Measurements from ENCODE around the gene SLC13A1. TPM values are rescaled to one million over a fixed set of nuclear protein-coding genes. Genes with fewer than 3 reads are reported as not detected.

The SLC13A1 gene
- polyA plus RNA-seq, 3 donors = not detected

- H3K27ac Mint-ChIP-seq = no peak overlapping the region
- Histone ChIP-seq H3K79me2 (ENCODE audit: insufficient read depth, low read length) (no peaks in the 10 kb centered on the region), H3K4me2 (replicated peaks; ENCODE audit: extremely low read depth, low read length, poor library complexity, severe bottlenecking) (no peak overlapping the region), H3K4me1 (ENCODE audit: control insufficient read depth in 1 of 2, insufficient read depth in 2 of 2, low read length in 2 of 2) (no peaks in the 10 kb centered on the region), H3K9me3 (replicated peaks in 1 of 2; ENCODE audit: control insufficient read depth in 1 of 2, insufficient read depth in 1 of 2, low read length in 2 of 2) (peaks cover 10 to 12% of the 10 kb centered on the region in 2 donors), H4K20me1 (ENCODE audit: insufficient read depth, low read length) (no peaks in the 10 kb centered on the region), H2AFZ (ENCODE audit: insufficient read depth, low read depth, low read length, poor library complexity, severe bottlenecking) (no peak overlapping the region), H3K27me3 (ENCODE audit: control insufficient read depth in 2 of 2, insufficient read depth in 2 of 2, low read length in 2 of 2) (no peaks in the 10 kb centered on the region), H3K9ac (ENCODE audit: insufficient read depth, low read length, poor library complexity, severe bottlenecking) (no peak overlapping the region), H3K36me3 (replicated peaks in 1 of 2; ENCODE audit: control insufficient read depth in 1 of 2, insufficient read depth in 2 of 2, low read length in 2 of 2) (no peaks in the 10 kb centered on the region), H3K4me3 (replicated peaks in 1 of 3; ENCODE audit: low read depth in 2 of 3, low read length in 3 of 3) (no peak overlapping the region), H3K27ac (ENCODE audit: low read depth in 1 of 2, low read length in 2 of 2) (no peak overlapping the region)
- no peak for DNase-seq
- H3K27me3 Mint-ChIP-seq (ENCODE audit: low read depth in 3 of 3) = no peaks in the 10 kb centered on the region
- H3K4me1 Mint-ChIP-seq = no peaks in the 10 kb centered on the region
- H3K36me3 Mint-ChIP-seq = no peaks in the 10 kb centered on the region
- intact Hi-C loops (cut with micrococcal nuclease) = no loop called here
- WGBS (ENCODE audit: insufficient coverage) = no CpG with 5 or more reads among the region's 1 CpG
- TF ChIP-seq CTCF (IDR thresholded peaks at IDR 0.05) = no peak
- peaks cover 0 to 7% (median 3%) of the 10 kb centered on the region in 7 donors for H3K9me3 Mint-ChIP-seq
- H3K4me3 Mint-ChIP-seq = no peak overlapping the region
These were observed 86.9 kb downstream of the SLC13A1 start for GRCh38 chr7:123112833-123113232.

GRCh38 chr7:123099712-123100111 is 100.1 kb downstream of the SLC13A1 start:
- no peak overlapping the region for H3K4me3 Mint-ChIP-seq
- Histone ChIP-seq H3K4me2 (replicated peaks; ENCODE audit: extremely low read depth, low read length, poor library complexity, severe bottlenecking) (no peak overlapping the region), H3K79me2 (ENCODE audit: insufficient read depth, low read length) (no peaks in the 10 kb centered on the region), H3K4me3 (replicated peaks in 1 of 3; ENCODE audit: low read depth in 2 of 3, low read length in 3 of 3) (no peak overlapping the region), H3K36me3 (replicated peaks in 1 of 2; ENCODE audit: control insufficient read depth in 1 of 2, insufficient read depth in 2 of 2, low read length in 2 of 2) (no peaks in the 10 kb centered on the region), H3K9ac (ENCODE audit: insufficient read depth, low read length, poor library complexity, severe bottlenecking) (no peak overlapping the region), H3K4me1 (ENCODE audit: control insufficient read depth in 1 of 2, insufficient read depth in 2 of 2, low read length in 2 of 2) (no peaks in the 10 kb centered on the region), H3K27me3 (ENCODE audit: control insufficient read depth in 2 of 2, insufficient read depth in 2 of 2, low read length in 2 of 2) (no peaks in the 10 kb centered on the region), H3K27ac (ENCODE audit: low read depth in 1 of 2, low read length in 2 of 2) (no peak overlapping the region), H2AFZ (ENCODE audit: insufficient read depth, low read depth, low read length, poor library complexity, severe bottlenecking) (no peak overlapping the region), H3K9me3 (replicated peaks in 1 of 2; ENCODE audit: control insufficient read depth in 1 of 2, insufficient read depth in 1 of 2, low read length in 2 of 2) (no peaks in the 10 kb centered on the region), H4K20me1 (ENCODE audit: insufficient read depth, low read length) (no peaks in the 10 kb centered on the region)
- peaks cover 0 to 1% (median 0%) of the 10 kb centered on the region in 3 donors for H3K27me3 Mint-ChIP-seq (ENCODE audit: low read depth in 3 of 3)
- no peak for DNase-seq
- no peaks in the 10 kb centered on the region for H3K4me1 Mint-ChIP-seq
- H3K9me3 Mint-ChIP-seq = peaks cover 0 to 4% (median 0%) of the 10 kb centered on the region in 7 donors
- intact Hi-C loops (cut with micrococcal nuclease) = no loop called here
- no peak for TF ChIP-seq CTCF (IDR thresholded peaks at IDR 0.05)
- WGBS (ENCODE audit: insufficient coverage) = no CpG with 5 or more reads among the region's 2 CpGs
- no peak overlapping the region for H3K27ac Mint-ChIP-seq
- no peaks in the 10 kb centered on the region for H3K36me3 Mint-ChIP-seq

Data from CD14-positive monocyte (primary cell).